ENCODE results near the gene WDR70. TPM values are rescaled to one million over a fixed set of nuclear protein-coding genes. Genes with fewer than 3 reads are reported as not detected.
A peak's percentile ranks its signal among the peaks of the same experiment; 100 is the strongest.

The WDR70 gene
- total RNA-seq, 2 donors from 2014 or later = 25.9 to 27.0 TPM

DNA sequence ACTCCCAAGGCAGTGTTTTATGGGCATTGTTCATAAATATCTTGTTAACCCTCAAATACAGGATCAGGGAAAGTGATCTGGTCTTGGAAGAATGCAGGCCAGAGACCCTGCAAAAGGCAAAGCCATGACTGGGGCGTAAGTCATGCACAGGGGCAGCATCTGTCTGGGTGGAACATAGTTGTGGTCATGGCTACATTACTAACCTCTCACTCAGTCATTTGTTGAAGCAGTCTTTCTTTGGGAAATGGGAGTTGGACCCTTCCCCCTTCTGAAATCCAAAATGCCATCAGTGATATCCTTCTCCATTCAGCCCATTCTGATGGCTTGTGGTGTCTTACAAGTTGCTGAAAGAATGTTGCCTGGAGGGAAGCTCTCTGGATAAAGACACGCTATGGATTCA lies 392.6 kb downstream of the WDR70 start:
- H3K27me3 ChIP-seq = no peaks in the 10 kb centered on the region
- no peaks in the 10 kb centered on the region for H3K36me3 ChIP-seq (replicated peaks in 1 of 2; ENCODE audit: insufficient read depth in 1 of 2, low read depth in 2 of 2)
- ATAC-seq = no peak
- WGBS, 2 donors = 48 to 65% methylated on average over 2 of the region's 2 CpGs
- no peak for DNase-seq
- TF ChIP-seq, protein P1, sequence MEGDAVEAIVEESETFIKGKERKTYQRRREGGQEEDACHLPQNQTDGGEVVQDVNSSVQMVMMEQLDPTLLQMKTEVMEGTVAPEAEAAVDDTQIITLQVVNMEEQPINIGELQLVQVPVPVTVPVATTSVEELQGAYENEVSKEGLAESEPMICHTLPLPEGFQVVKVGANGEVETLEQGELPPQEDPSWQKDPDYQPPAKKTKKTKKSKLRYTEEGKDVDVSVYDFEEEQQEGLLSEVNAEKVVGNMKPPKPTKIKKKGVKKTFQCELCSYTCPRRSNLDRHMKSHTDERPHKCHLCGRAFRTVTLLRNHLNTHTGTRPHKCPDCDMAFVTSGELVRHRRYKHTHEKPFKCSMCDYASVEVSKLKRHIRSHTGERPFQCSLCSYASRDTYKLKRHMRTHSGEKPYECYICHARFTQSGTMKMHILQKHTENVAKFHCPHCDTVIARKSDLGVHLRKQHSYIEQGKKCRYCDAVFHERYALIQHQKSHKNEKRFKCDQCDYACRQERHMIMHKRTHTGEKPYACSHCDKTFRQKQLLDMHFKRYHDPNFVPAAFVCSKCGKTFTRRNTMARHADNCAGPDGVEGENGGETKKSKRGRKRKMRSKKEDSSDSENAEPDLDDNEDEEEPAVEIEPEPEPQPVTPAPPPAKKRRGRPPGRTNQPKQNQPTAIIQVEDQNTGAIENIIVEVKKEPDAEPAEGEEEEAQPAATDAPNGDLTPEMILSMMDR (IDR thresholded peaks at IDR 0.05) = no peak
- no peak for TF ChIP-seq POLR2A (IDR thresholded peaks at IDR 0.05)
- H3K4me3 ChIP-seq = no peak overlapping the region
- no peak overlapping the region for H3K27ac ChIP-seq
- H3K4me1 ChIP-seq = no peaks in the 10 kb centered on the region
- H3K9me3 ChIP-seq = no peaks in the 10 kb centered on the region
- intact Hi-C loops (cut with DNase I) = no loop called here

DNA sequence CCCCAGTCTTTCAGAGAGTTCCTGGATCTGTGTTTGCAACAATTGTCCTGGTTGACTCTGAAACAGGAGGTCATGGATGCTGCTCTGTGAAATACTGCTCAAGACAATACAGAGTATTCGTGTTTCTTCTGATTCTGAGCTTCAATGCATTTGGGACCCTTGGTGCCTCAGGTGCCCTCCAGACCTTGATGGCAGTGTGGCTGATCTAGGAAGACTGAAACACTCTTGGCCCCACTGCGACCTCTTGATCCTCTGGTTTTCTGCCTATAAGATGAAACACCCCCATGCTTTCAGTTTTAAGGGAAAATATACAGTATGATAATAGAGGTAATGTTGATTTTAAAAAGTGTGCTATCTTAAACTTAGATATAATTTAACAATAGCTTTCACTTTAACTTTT lies 393.1 kb downstream of the WDR70 start:
- ATAC-seq (no peak), DNase-seq (no peak)
- no peak overlapping the region for H3K4me3 ChIP-seq
- TF ChIP-seq, protein P1 (IDR thresholded peaks at IDR 0.05) = no peak
- TF ChIP-seq POLR2A (IDR thresholded peaks at IDR 0.05) = no peak
- H3K9me3 ChIP-seq = no peaks in the 10 kb centered on the region
- H3K27me3 ChIP-seq = no peaks in the 10 kb centered on the region
- no peak overlapping the region for H3K27ac ChIP-seq
- H3K36me3 ChIP-seq (replicated peaks in 1 of 2; ENCODE audit: insufficient read depth in 1 of 2, low read depth in 2 of 2) = no peaks in the 10 kb centered on the region
- H3K4me1 ChIP-seq = no peaks in the 10 kb centered on the region
- WGBS, 2 donors = 71 to 78% methylated on average over 2 of the region's 2 CpGs
- intact Hi-C loops (cut with DNase I) = no loop called here

DNA sequence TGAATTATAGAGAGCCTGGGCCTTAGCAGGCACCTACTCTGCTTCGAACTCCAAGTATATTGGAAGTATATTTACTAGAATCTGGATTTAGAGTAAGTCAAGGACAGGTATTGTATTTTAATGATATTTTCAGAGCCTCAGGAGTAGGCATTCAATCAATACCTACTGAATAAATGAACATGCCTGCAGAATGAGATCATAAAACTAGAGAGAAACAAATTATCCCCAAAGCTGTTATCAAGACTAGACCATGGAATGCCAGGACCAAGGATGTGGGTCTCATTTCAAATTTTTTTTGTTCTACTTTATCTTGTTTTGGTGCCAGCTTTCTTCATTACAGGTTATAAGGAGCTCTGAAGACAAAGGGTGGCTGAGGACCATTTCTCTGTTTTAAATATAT lies 394.7 kb downstream of the WDR70 start:
- 44 to 46% methylated on average over 1 of the region's 1 CpG for WGBS, 2 donors
- H3K4me3 ChIP-seq = no peak overlapping the region
- no peaks in the 10 kb centered on the region for H3K9me3 ChIP-seq
- intact Hi-C loops (cut with DNase I) = no loop called here
- peak; percentile 64 for ATAC-seq
- no peak for TF ChIP-seq POLR2A (IDR thresholded peaks at IDR 0.05)
- TF ChIP-seq, protein P1 (IDR thresholded peaks at IDR 0.05) = no peak
- no peaks in the 10 kb centered on the region for H3K4me1 ChIP-seq
- no peaks in the 10 kb centered on the region for H3K36me3 ChIP-seq (replicated peaks in 1 of 2; ENCODE audit: insufficient read depth in 1 of 2, low read depth in 2 of 2)
- H3K27ac ChIP-seq = no peak overlapping the region
- H3K27me3 ChIP-seq = no peaks in the 10 kb centered on the region
- no peak for DNase-seq

DNA sequence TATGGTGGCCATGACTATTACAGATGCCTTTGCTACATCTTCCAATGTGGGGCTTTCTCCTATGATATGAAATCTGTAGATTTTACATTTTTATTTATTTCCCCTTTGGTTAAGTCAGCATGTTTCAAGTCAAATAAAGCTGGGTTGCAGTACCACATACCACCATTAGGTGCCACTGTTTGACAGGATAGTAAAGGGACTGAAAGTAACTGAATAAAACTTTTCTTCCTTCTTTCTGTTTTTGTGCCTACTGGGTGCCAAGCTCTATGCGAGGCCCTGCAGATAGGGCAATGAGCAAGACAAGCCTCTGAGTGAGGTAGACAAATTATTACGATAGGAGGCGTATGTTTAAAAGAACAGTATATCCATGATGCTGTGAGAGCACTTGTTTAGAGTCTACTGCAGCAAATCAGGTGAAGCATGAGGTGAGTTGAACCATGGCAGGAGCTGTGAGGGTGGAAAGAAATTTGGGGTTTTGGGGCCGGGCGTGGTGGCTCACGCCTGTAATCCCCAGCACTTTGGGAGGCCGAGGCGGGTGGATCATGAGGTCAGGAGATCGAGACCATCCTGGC lies 395.9 kb downstream of the WDR70 start:
- ATAC-seq (no peak), DNase-seq (no peak)
- TF ChIP-seq, protein P1 (IDR thresholded peaks at IDR 0.05) = peak in 4 of 7 experiments; percentile 22 to 43 (median 30)
- TF ChIP-seq POLR2A (IDR thresholded peaks at IDR 0.05) = no peak
- H3K4me1 ChIP-seq = no peaks in the 10 kb centered on the region
- H3K27ac ChIP-seq = no peak overlapping the region
- no peaks in the 10 kb centered on the region for H3K27me3 ChIP-seq
- H3K36me3 ChIP-seq (replicated peaks in 1 of 2; ENCODE audit: insufficient read depth in 1 of 2, low read depth in 2 of 2) = no peaks in the 10 kb centered on the region
- intact Hi-C loops (cut with DNase I) = no loop called here
- H3K4me3 ChIP-seq = no peak overlapping the region
- WGBS, 2 donors = 93 to 94% methylated on average over 9 of the region's 9 CpGs
- no peaks in the 10 kb centered on the region for H3K9me3 ChIP-seq

DNA sequence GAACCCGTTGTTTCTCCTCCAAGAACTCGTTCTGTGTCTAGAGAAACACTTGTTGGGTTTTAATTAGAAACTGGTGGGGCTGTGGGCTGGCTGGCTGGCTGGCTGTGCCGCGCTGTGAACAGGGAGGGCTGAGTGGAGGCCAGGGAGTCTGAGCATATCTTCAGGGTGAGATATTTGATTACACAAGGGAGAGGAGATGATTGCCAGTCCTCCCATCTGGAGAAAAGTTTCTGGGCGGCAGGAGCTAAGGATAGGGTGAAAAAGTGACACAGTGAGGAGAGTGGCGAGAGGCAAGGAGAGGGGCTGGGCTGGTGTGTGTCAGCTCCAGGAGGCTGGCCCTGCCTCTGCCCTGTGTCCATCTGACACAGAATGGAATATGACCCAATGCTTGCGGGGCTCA lies 397.7 kb downstream of the WDR70 start:
- intact Hi-C loops (cut with DNase I) = no loop called here
- no peaks in the 10 kb centered on the region for H3K4me1 ChIP-seq
- no peak for DNase-seq
- no peak for ATAC-seq
- H3K27me3 ChIP-seq = no peaks in the 10 kb centered on the region
- WGBS, 2 donors = 73 to 86% methylated on average over 7 of the region's 7 CpGs
- H3K27ac ChIP-seq = no peak overlapping the region
- H3K4me3 ChIP-seq = no peak overlapping the region
- no peak for TF ChIP-seq POLR2A (IDR thresholded peaks at IDR 0.05)
- H3K36me3 ChIP-seq (replicated peaks in 1 of 2; ENCODE audit: insufficient read depth in 1 of 2, low read depth in 2 of 2) = no peaks in the 10 kb centered on the region
- no peaks in the 10 kb centered on the region for H3K9me3 ChIP-seq
